Measurements from ENCODE around the gene OGT.

Gene OGT

DNA sequence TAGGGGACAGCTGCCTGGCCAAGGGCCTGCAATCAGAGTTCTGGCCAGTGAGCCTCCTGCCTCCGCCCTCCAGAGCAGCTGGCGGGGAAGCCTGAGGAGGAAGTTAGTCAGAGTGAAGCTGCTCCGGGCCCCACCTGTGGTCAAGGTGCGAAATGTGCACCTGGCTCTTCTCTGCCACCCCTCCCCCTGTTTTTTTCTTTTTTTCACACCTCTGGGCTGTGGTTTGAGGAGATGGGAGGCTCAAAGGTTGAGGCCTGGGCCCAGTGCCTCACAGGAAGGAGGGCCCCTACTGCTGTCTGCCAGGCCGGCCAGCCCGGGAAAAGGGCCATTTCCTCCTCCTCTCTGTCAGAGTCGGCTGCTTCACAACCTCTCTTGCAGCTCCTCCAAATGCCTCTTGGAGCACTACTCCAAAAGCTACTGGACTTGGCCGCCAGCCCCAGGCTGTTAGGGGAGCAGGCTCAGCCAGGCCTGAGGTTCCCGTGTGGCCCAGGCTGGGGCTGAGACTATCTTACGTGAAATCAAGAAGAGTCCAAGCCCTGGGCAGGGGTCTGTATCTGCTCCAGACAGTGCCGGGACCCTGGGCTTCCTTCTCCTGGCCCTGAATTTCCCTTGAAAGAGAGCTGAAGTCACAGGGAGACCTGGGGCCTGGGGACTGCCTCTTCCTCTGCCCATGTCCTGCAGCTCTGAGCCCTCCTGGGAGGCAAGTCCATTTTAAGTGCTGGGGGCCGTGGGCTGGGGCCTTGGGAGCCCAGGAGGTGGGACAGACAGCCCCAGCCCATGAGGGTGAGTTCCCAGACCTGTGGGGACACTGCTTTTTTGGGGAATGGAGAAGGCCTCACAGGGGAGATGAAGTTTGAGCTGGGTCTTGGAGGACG, 89.9 kb downstream of the OGT start:
- peak; percentile 46 to 59 for DNase-seq (ENCODE audit: low read depth in 2 of 2)

DNA sequence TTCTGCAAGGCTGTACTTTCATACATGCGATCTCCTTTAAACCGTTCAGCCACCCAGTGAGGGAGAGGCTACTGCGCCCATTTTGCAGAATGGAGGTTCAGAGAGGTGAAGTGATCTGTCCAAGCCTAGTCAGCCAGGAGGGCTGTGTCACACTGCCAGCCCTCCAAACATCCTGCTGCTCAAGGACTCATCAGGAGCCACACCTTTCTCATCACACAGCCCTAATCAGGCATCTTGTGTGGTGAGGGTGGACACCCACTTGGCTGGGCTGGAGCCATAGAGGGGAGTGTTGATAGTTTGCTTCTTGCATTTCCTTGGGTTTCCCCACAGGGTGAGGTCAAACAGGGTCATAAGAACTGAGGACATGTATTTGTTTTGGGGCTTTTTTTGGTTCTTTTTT, 90.8 kb downstream of the OGT start:
- DNase-seq (ENCODE audit: low read depth in 2 of 2) = no peak

DNA sequence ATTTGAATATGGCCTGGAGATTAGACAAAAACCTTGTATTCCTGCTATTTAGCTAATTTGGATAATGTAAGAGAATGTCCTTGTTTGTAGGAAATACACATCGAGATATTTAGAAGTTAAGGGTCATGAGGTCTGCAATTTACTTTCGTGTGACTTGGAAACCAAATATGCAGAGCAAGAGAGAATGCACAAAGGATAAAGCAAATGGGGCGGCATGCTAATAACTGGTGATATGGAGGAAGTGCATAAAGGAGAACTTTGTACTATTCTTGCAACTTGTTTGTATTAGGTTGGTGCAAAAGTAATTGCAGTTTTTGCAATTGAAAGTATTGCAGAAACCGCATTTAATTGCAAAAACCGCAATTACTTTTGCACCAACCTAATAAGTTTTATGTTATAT, 92.6 kb downstream of the OGT start:
- no peak for DNase-seq (ENCODE audit: low read depth in 2 of 2)
